Fibroblast of skin of abdomen (primary cell): Measurements from ENCODE around the gene DPYSL4.
A peak's percentile ranks its signal among the peaks of the same experiment; 100 is the strongest.

Experiments
- DNase-seq: peaks from one replicate; pipeline ENCODE4 v3.0.0-alpha.2; 2013

The DPYSL4 gene

GRCh38 chr10:132243626-132244025 lies 56.9 kb downstream of the DPYSL4 start:
- DNase-seq = no peak

GRCh38 chr10:132245056-132245455 lies 58.3 kb downstream of the DPYSL4 start:
- DNase-seq = no peak

- no peak for DNase-seq
Measured at GRCh38 chr10:132246296-132246695, 59.5 kb downstream of the DPYSL4 start.

- DNase-seq = peak; percentile 8
Measured at GRCh38 chr10:132247943-132248342, 61.2 kb downstream of the DPYSL4 start.

GRCh38 chr10:132248455-132249225 lies 61.9 kb downstream of the DPYSL4 start:
- DNase-seq = no peak

- no peak for DNase-seq
Measured at GRCh38 chr10:132249226-132249724, 62.5 kb downstream of the DPYSL4 start.

- no peak for DNase-seq
Measured at GRCh38 chr10:132249824-132250375, 63.2 kb downstream of the DPYSL4 start.

GRCh38 chr10:132250481-132251475 lies 64.0 kb downstream of the DPYSL4 start:
- DNase-seq = no peak

GRCh38 chr10:132251928-132252327 lies 65.2 kb downstream of the DPYSL4 start:
- no peak for DNase-seq

- DNase-seq = no peak
Measured at GRCh38 chr10:132252412-132252811, 65.7 kb downstream of the DPYSL4 start.

- no peak for DNase-seq
Measured at GRCh38 chr10:132253092-132253687, 66.4 kb downstream of the DPYSL4 start.

- DNase-seq = no peak
Measured at GRCh38 chr10:132254841-132255240, 68.1 kb downstream of the DPYSL4 start.
